ENCODE data around the gene ATIC. TPM values are rescaled to one million over a fixed set of nuclear protein-coding genes. Genes with fewer than 3 reads are reported as not detected.

Gene ATIC
- total RNA-seq, 1 experiment from 2014 or later, result 295 TPM

- no CpG with 5 or more reads among the region's 12 CpGs for WGBS (ENCODE audit: extremely low coverage, insufficient read length, low lambda C conversion rate)
- Histone ChIP-seq H2BK20ac (ENCODE audit: low read depth, low read length, poor library complexity, severe bottlenecking) (no peak overlapping the region), H4K5ac (ENCODE audit: insufficient read length, low read depth, low read length) (no peak overlapping the region), H3K27me3 (ENCODE audit: insufficient read depth, low read length) (no peaks in the 10 kb centered on the region), H3K18ac (ENCODE audit: insufficient read length, low read depth, low read length) (no peak overlapping the region), H2AK5ac (ENCODE audit: insufficient read length, low read length) (no peak overlapping the region), H4K20me1 (ENCODE audit: control insufficient read depth, insufficient read depth, insufficient read length) (no peaks in the 10 kb centered on the region), H3T11ph (ENCODE audit: low read length) (no peak overlapping the region), H3K4me1 (ENCODE audit: insufficient read depth, low read length) (no peaks in the 10 kb centered on the region), H2BK120ac (ENCODE audit: low read depth, low read length, poor library complexity, severe bottlenecking) (no peak overlapping the region), H2BK12ac (ENCODE audit: insufficient read length, low read depth, low read length) (no peak overlapping the region), H3K9me3 (ENCODE audit: control insufficient read depth, low read depth, low read length) (no peaks in the 10 kb centered on the region), H3K79me1 (ENCODE audit: insufficient read depth, low read depth, low read length, poor library complexity, severe bottlenecking) (no peaks in the 10 kb centered on the region), H3K23me2 (ENCODE audit: insufficient read length, low read depth, low read length, poor library complexity, severe bottlenecking) (no peaks in the 10 kb centered on the region), H3K14ac (ENCODE audit: insufficient read depth, low read length) (no peak overlapping the region), H2BK15ac (ENCODE audit: low read depth, low read length) (no peak overlapping the region), H3K56ac (ENCODE audit: insufficient read length, low read depth, low read length) (no peak overlapping the region), H3K27ac (ENCODE audit: insufficient read length, low read depth, low read length) (no peak overlapping the region), H4K91ac (ENCODE audit: insufficient read length, low read depth, low read length) (no peak overlapping the region), H2BK5ac (ENCODE audit: insufficient read length, low read length) (no peak overlapping the region), H2AFZ (ENCODE audit: low read length) (no peak overlapping the region), H4K8ac (replicated peaks; ENCODE audit: insufficient read length, low read depth, low read length) (no peak overlapping the region), H3K23ac (ENCODE audit: insufficient read length, low read depth, low read length) (no peak overlapping the region), H3K79me2 (ENCODE audit: insufficient read depth, low read length) (no peaks in the 10 kb centered on the region), H3K4ac (ENCODE audit: low read depth, low read length) (no peak overlapping the region), H3K4me2 (ENCODE audit: insufficient read depth, insufficient read length, low read length) (no peak overlapping the region), H3K9ac (ENCODE audit: extremely low read depth, insufficient read length, low read length) (no peak overlapping the region)
- peaks cover 0 to 5% (median 0%) of the 10 kb centered on the region in 3 experiments; a peak in 3 of 7 replicates for H3K36me3 Mint-ChIP-seq (ENCODE audit: insufficient read depth in 1 of 3, low read depth in 3 of 3)
- no peaks in the 10 kb centered on the region for H3K27me3 Mint-ChIP-seq (ENCODE audit: low read depth)
- peak; percentile 85 for TF ChIP-seq CTCF (conservative IDR thresholded peaks at IDR 0.05)
- DNase-seq, result peak; percentile 58
- peaks cover 10% of the 10 kb centered on the region in 2 experiments for H3K4me1 Mint-ChIP-seq
- no peak overlapping the region for H3K4me3 Mint-ChIP-seq
- no peaks in the 10 kb centered on the region; a peak in 1 of 5 replicates for H3K9me3 Mint-ChIP-seq
- no peak overlapping the region for H3K27ac Mint-ChIP-seq
These were observed 42.3 kb upstream of the ATIC start for GRCh38 chr2:215269397-215270117.

Data from H9 (cell line).